Inferior parietal cortex (tissue), 1 donor: ENCODE measurements around the gene SLIT3.

Experiments
- DNase-seq: peaks from one replicate; pipeline ENCODE4 v3.0.0-alpha.2; 2016; ENCODE audit errors: extremely low spot score

The SLIT3 gene

GRCh38 chr5:169104937-169105494 is 195.9 kb downstream of the SLIT3 start:
- DNase-seq = no peak

GRCh38 chr5:169103586-169104181 is 197.3 kb downstream of the SLIT3 start:
- DNase-seq = no peak

GRCh38 chr5:169101966-169102365 is 199.0 kb downstream of the SLIT3 start:
- no peak for DNase-seq

GRCh38 chr5:169100735-169101075 is 200.2 kb downstream of the SLIT3 start:
- DNase-seq = no peak

- no peak for DNase-seq
Observed at GRCh38 chr5:169099801-169100734, 200.9 kb downstream of the SLIT3 start.

GRCh38 chr5:169098331-169099121 is 202.4 kb downstream of the SLIT3 start:
- DNase-seq = no peak

GRCh38 chr5:169097374-169098326 is 203.3 kb downstream of the SLIT3 start:
- DNase-seq = no peak

- DNase-seq = no peak
Observed at GRCh38 chr5:169095976-169096375, 205.0 kb downstream of the SLIT3 start.

GRCh38 chr5:169095410-169095960 is 205.5 kb downstream of the SLIT3 start:
- DNase-seq = no peak

- no peak for DNase-seq
Observed at GRCh38 chr5:169094586-169095409, 206.1 kb downstream of the SLIT3 start.

GRCh38 chr5:169091396-169091980 is 209.5 kb downstream of the SLIT3 start:
- DNase-seq = no peak

GRCh38 chr5:169089343-169089742 is 211.6 kb downstream of the SLIT3 start:
- DNase-seq = no peak

GRCh38 chr5:169088028-169088725 is 212.8 kb downstream of the SLIT3 start:
- no peak for DNase-seq

- no peak for DNase-seq
Observed at GRCh38 chr5:169085636-169086035, 215.3 kb downstream of the SLIT3 start.

GRCh38 chr5:169085212-169085611 is 215.7 kb downstream of the SLIT3 start:
- DNase-seq = no peak

GRCh38 chr5:169084775-169085174 is 216.2 kb downstream of the SLIT3 start:
- DNase-seq = no peak

GRCh38 chr5:169083394-169084018 is 217.4 kb downstream of the SLIT3 start:
- no peak for DNase-seq

- DNase-seq = no peak
Observed at GRCh38 chr5:169081000-169081724, 219.8 kb downstream of the SLIT3 start.
